ENCODE measurements around the gene NHS. TPM values are rescaled to one million over a fixed set of nuclear protein-coding genes. Genes with fewer than 3 reads are reported as not detected.

NHS gene
- total and polyA plus RNA-seq, 2 experiments from 2014 or later, result 0.72 to 0.89 TPM

- Histone ChIP-seq H3K36me3 (no peaks in the 10 kb centered on the region), H3K4me1 (ENCODE audit: low read depth) (peaks cover 14% of the 10 kb centered on the region), H3K4me3 (no peak overlapping the region), H3K9me3 (ENCODE audit: low read depth) (no peaks in the 10 kb centered on the region), H3K27me3 (no peaks in the 10 kb centered on the region), H3K27ac (peak overlapping the region; percentile 54)
- TF ChIP-seq CTCF (IDR thresholded peaks at IDR 0.05; ENCODE audit: low read depth, low read length), result no peak
- DNase-seq (ENCODE audit: low read depth in 1 of 2, low spot score in 1 of 2), result peak; percentile 62 to 79
Measured at GRCh38 chrX:17559728-17560379, 184.9 kb downstream of the NHS start.

GRCh38 chrX:17560385-17560784, 185.4 kb downstream of the NHS start:
- Histone ChIP-seq H3K36me3 (no peaks in the 10 kb centered on the region), H3K27me3 (no peaks in the 10 kb centered on the region), H3K27ac (peak overlapping the region; percentile 54), H3K4me3 (no peak overlapping the region), H3K4me1 (ENCODE audit: low read depth) (peaks cover 14% of the 10 kb centered on the region), H3K9me3 (ENCODE audit: low read depth) (no peaks in the 10 kb centered on the region)
- DNase-seq (ENCODE audit: low read depth in 1 of 2, low spot score in 1 of 2), result no peak
- no peak for TF ChIP-seq CTCF (IDR thresholded peaks at IDR 0.05; ENCODE audit: low read depth, low read length)

GRCh38 chrX:17563076-17563475, 188.1 kb downstream of the NHS start:
- H3K4me1 ChIP-seq (ENCODE audit: low read depth), result peaks cover 18% of the 10 kb centered on the region
- H3K4me3 ChIP-seq, result no peak overlapping the region
- TF ChIP-seq CTCF (IDR thresholded peaks at IDR 0.05; ENCODE audit: low read depth, low read length), result no peak
- no peaks in the 10 kb centered on the region for H3K36me3 ChIP-seq
- no peaks in the 10 kb centered on the region for H3K27me3 ChIP-seq
- H3K27ac ChIP-seq, result no peak overlapping the region
- no peak for DNase-seq (ENCODE audit: low read depth in 1 of 2, low spot score in 1 of 2)
- H3K9me3 ChIP-seq (ENCODE audit: low read depth), result no peaks in the 10 kb centered on the region

- Histone ChIP-seq H3K27ac (no peak overlapping the region), H3K27me3 (no peaks in the 10 kb centered on the region), H3K36me3 (no peaks in the 10 kb centered on the region), H3K9me3 (ENCODE audit: low read depth) (no peaks in the 10 kb centered on the region), H3K4me3 (no peak overlapping the region), H3K4me1 (ENCODE audit: low read depth) (peaks cover 18% of the 10 kb centered on the region)
- no peak for TF ChIP-seq CTCF (IDR thresholded peaks at IDR 0.05; ENCODE audit: low read depth, low read length)
- DNase-seq (ENCODE audit: low read depth in 1 of 2, low spot score in 1 of 2), result no peak
Measured at GRCh38 chrX:17563515-17563914, 188.5 kb downstream of the NHS start.

GRCh38 chrX:17564689-17565409, 189.8 kb downstream of the NHS start:
- peak in 1 of 2 donors; percentile 68 for DNase-seq (ENCODE audit: low read depth in 1 of 2, low spot score in 1 of 2)
- no peak overlapping the region for H3K4me3 ChIP-seq

More at GRCh38 chrX:17564689-17565409, 189.8 kb downstream of the NHS start:
- Histone ChIP-seq H3K4me1 (ENCODE audit: low read depth) (peaks cover 14% of the 10 kb centered on the region), H3K36me3 (no peaks in the 10 kb centered on the region), H3K27ac (no peak overlapping the region), H3K27me3 (no peaks in the 10 kb centered on the region), H3K9me3 (ENCODE audit: low read depth) (no peaks in the 10 kb centered on the region)
- no peak for TF ChIP-seq CTCF (IDR thresholded peaks at IDR 0.05; ENCODE audit: low read depth, low read length)
